Measurements from ENCODE around the gene COX7A2. TPM values are rescaled to one million over a fixed set of nuclear protein-coding genes. Genes with fewer than 3 reads are reported as not detected.

The COX7A2 gene
- total and polyA plus RNA-seq, 4 donors, result 154 to 475 (median 458) TPM

Other genes with a start within 250 kb of the COX7A2 start
- 100 to 1,000 TPM; 129 to 254 TPM for gene COL12A1, start 37.7 kb downstream of the COX7A2 start, total RNA-seq
- gene COL12A1, start 37.7 kb downstream of the COX7A2 start, polyA plus RNA-seq (ENCODE audit: insufficient read length in 2 of 2), result 10 to 100 TPM; 28.8 to 46.0 TPM
- 100 to 1,000 TPM in 1 of 2 donors, 10 to 100 TPM in 1; 83.5 to 255 TPM for gene TMEM30A, start 41.0 kb upstream of the COX7A2 start, total RNA-seq
- gene TMEM30A, start 41.0 kb upstream of the COX7A2 start, polyA plus RNA-seq (ENCODE audit: insufficient read length in 2 of 2), result 100 to 1,000 TPM; 117 to 156 TPM
- gene FILIP1, start 250.0 kb upstream of the COX7A2 start, total RNA-seq, result 10 to 100 TPM in 1 of 2 donors, 1 to 10 TPM in 1; 8.2 to 10.4 TPM
- gene FILIP1, start 250.0 kb upstream of the COX7A2 start, polyA plus RNA-seq (ENCODE audit: insufficient read length in 2 of 2), result 1 to 10 TPM; 2.0 to 2.6 TPM